HCT116 (cell line): ENCODE results near the gene FGD5. TPM values are rescaled to one million over a fixed set of nuclear protein-coding genes. Genes with fewer than 3 reads are reported as not detected.

Experiments used
- ATAC-seq: fragments of 200-7000 bp; cut with Tn5 transposase; 2 replicates; pipeline ENCODE4 v1.9.1; 2020; ENCODE audit warnings: mild to moderate bottlenecking, moderate library complexity
- BruUV-seq: library from RNA; stranded (reverse); fragments of 400-500 nt; replicated peaks from 2 replicates; lab custom pipeline; 2021; lab: Mats Ljungman, UMichigan
- CTCF ChIA-PET: fragments of 300-600 bp; sonication (Branson Sonifier 250); formaldehyde crosslinking; loops from one replicate; lab custom pipeline; 2021; ENCODE audit warnings: antibody characterized with exemption; lab: Charles Lee
- POLR2A ChIA-PET: fragments of 300-600, 350-600 bp; sonication (Branson Sonifier 250); formaldehyde crosslinking; loops from one replicate; lab custom pipeline; 2021; ENCODE audit warnings: antibody characterized with exemption; lab: Charles Lee
- RAD21 ChIA-PET, 2 experiments: fragments of 300-600 bp; sonication (Branson Sonifier 250); formaldehyde crosslinking; loops; one replicate each; lab custom pipeline; 2023; ENCODE audit warnings: low total read pairs in 2 of 2; ENCODE audit not compliant: uncharacterized antibody in 2 of 2, unreplicated experiment in 2 of 2, low non-redundant PET in 1 of 2; lab: Charles Lee
- DNase-seq: peaks from one replicate; pipeline ENCODE4 v3.0.0-alpha.2; 2010; ENCODE audit warnings: low read depth, low spot score
- H2AFZ ChIP-seq: fragments of 200-600 bp; shearing (Covaris generic), sonication (generic); 2 replicates; pipeline ENCODE4 v1.6.1; 2017; ENCODE audit warnings: low read depth, mixed run types, mixed read lengths, antibody characterized with exemption, low read length; ENCODE audit not compliant: poor library complexity, severe bottlenecking
- H3K27ac ChIP-seq: 2 replicates; pipeline ENCODE4 v1.5.1; 2012; ENCODE audit warnings: low read depth, low read length
- H3K27me3 ChIP-seq: fragments of 200-600 bp; sonication (generic); 2 replicates; pipeline ENCODE4 v1.6.1; 2016; ENCODE audit warnings: mixed run types, low read length, mixed read lengths; ENCODE audit not compliant: insufficient read depth
- H3K36me3 ChIP-seq, 2 experiments: fragments of 200-500 bp in 1 of 2; fragments of 200-600 bp in 1 of 2; sonication (Bioruptor generic) in 1 of 2; sonication (generic) in 1 of 2; 2 replicates each; pipeline versions ENCODE4 v1.5.1 to v1.6.1; 2014 to 2016; ENCODE audit warnings: low read length in 2 of 2, inconsistent platforms in 1 of 2, mixed read lengths in 1 of 2, mixed run types in 1 of 2; ENCODE audit not compliant: insufficient read depth in 2 of 2, control insufficient read depth in 1 of 2
- H3K4me1 ChIP-seq, 2 experiments: fragments of 200-600 bp in 1 of 2; sonication (generic) in 1 of 2; 2 replicates each; pipeline versions ENCODE4 v1.5.1 to v1.6.1; 2012 to 2017; ENCODE audit warnings: low read length in 2 of 2, inconsistent platforms in 1 of 2, mild to moderate bottlenecking in 1 of 2, mixed read lengths in 1 of 2, mixed run types in 1 of 2, moderate library complexity in 1 of 2; ENCODE audit not compliant: insufficient read depth in 2 of 2, control insufficient read depth in 1 of 2
- H3K4me2 ChIP-seq: fragments of 200-600 bp; sonication (generic); 2 replicates; pipeline ENCODE4 v1.6.1; 2017; ENCODE audit warnings: mixed run types, low read length, mixed read lengths
- H3K4me3 ChIP-seq, 2 experiments: fragments of 200-600 bp in 1 of 2; sonication (generic) in 1 of 2; replicated peaks in 1 of 2; 2 replicates each; pipeline ENCODE4 v1.5.1; 2011 to 2016; ENCODE audit warnings: low read length in 2 of 2, control low read depth in 1 of 2, low read depth in 1 of 2, mild to moderate bottlenecking in 1 of 2, mixed read lengths in 1 of 2, mixed run types in 1 of 2
- H3K79me2 ChIP-seq: fragments of 200-600 bp; sonication (generic); 2 replicates; pipeline ENCODE4 v1.6.1; 2017; ENCODE audit warnings: mild to moderate bottlenecking, mixed run types, low read length, moderate library complexity, mixed read lengths; ENCODE audit not compliant: insufficient read depth
- H3K9ac ChIP-seq: fragments of 200-600 bp; sonication (generic); 2 replicates; pipeline ENCODE4 v1.6.1; 2016; ENCODE audit warnings: low read length, mixed read lengths
- H3K9me2 ChIP-seq: fragments of 200-600 bp; sonication (generic), shearing (Covaris generic); 2 replicates; pipeline ENCODE4 v1.6.1; 2017; ENCODE audit warnings: mixed run types, mild to moderate bottlenecking, moderate library complexity; ENCODE audit not compliant: insufficient read depth
- H3K9me3 ChIP-seq, 2 experiments: fragments of 200-500 bp in 1 of 2; fragments of 200-600 bp in 1 of 2; sonication (Bioruptor generic) in 1 of 2; sonication (generic) in 1 of 2; 2 replicates each; pipeline ENCODE4 v1.6.1; 2014 to 2017; ENCODE audit warnings: low read length in 2 of 2, mixed read lengths in 2 of 2, inconsistent platforms in 1 of 2, low read depth in 1 of 2, mild to moderate bottlenecking in 1 of 2, mixed run types in 1 of 2, moderate library complexity in 1 of 2; ENCODE audit not compliant: control insufficient read depth in 1 of 2, insufficient read depth in 1 of 2
- H4K20me1 ChIP-seq: fragments of 200-600 bp; sonication (generic), shearing (Covaris generic); 2 replicates; pipeline ENCODE4 v1.6.1; 2017; ENCODE audit warnings: mixed run types, mild to moderate bottlenecking, moderate library complexity; ENCODE audit not compliant: insufficient read depth
- ATF3 ChIP-seq: IDR thresholded peaks from 2 replicates; pipeline ENCODE4 v1.6.1; 2012
- CBX3 ChIP-seq: IDR thresholded peaks from 2 replicates; pipeline ENCODE4 v1.6.1; 2012; ENCODE audit warnings: low read depth
- CEBPB ChIP-seq: IDR thresholded peaks from 2 replicates; pipeline ENCODE4 v1.6.1; 2012; ENCODE audit warnings: low read depth
- CTCF ChIP-seq, 3 experiments: fragments of 200-600 bp in 1 of 3; sonication (generic) in 1 of 3; IDR thresholded peaks in 2 of 3; conservative IDR thresholded peaks in 1 of 3; 2 replicates each; pipeline ENCODE4 v1.5.1; 2012 to 2017; ENCODE audit warnings: low read depth in 2 of 3, low read length in 2 of 3, antibody characterized with exemption in 1 of 3, borderline replicate concordance in 1 of 3, control low read depth in 1 of 3, mild to moderate bottlenecking in 1 of 3, mixed read lengths in 1 of 3, mixed run types in 1 of 3, moderate library complexity in 1 of 3; ENCODE audit not compliant: insufficient read depth in 1 of 3
- EGR1 ChIP-seq: IDR thresholded peaks from 2 replicates; pipeline ENCODE4 v1.6.1; 2012; ENCODE audit warnings: low read depth
- EZH2 ChIP-seq: fragments of 200-600 bp; sonication (generic); IDR thresholded peaks from 2 replicates; pipeline ENCODE4 v1.6.1; 2017; ENCODE audit warnings: antibody characterized with exemption, mixed run types
- EZH2phosphoT487 ChIP-seq: fragments of 200-600 bp; IDR thresholded peaks from 2 replicates; pipeline ENCODE4 v1.6.1; 2018; ENCODE audit warnings: antibody characterized with exemption, borderline replicate concordance
- FOSL1 ChIP-seq: IDR thresholded peaks from 2 replicates; pipeline ENCODE4 v1.6.1; 2012; ENCODE audit warnings: low read depth
- JUND ChIP-seq: IDR thresholded peaks from 2 replicates; pipeline ENCODE4 v1.6.1; 2012
- MAX ChIP-seq: IDR thresholded peaks from 2 replicates; pipeline ENCODE4 v1.6.1; 2012
- POLR2AphosphoS5 ChIP-seq: IDR thresholded peaks from 2 replicates; pipeline ENCODE4 v1.6.1; 2011; ENCODE audit warnings: mild to moderate bottlenecking, low read depth, low read length, moderate library complexity
- SIN3A ChIP-seq: IDR thresholded peaks from 2 replicates; pipeline ENCODE4 v1.6.1; 2012; ENCODE audit warnings: low read depth
- SRF ChIP-seq: IDR thresholded peaks from 2 replicates; pipeline ENCODE4 v1.6.1; 2012; ENCODE audit warnings: low read depth
- TCF7L2 ChIP-seq: IDR thresholded peaks from 2 replicates; pipeline ENCODE4 v1.7.0; 2011; ENCODE audit warnings: borderline replicate concordance, inconsistent platforms; ENCODE audit not compliant: insufficient read depth, insufficient read length; ENCODE audit errors: extremely low read depth
- YY1 ChIP-seq: IDR thresholded peaks from 2 replicates; pipeline ENCODE4 v1.6.1; 2011; ENCODE audit warnings: low read length, low read depth, moderate library complexity, mild to moderate bottlenecking; ENCODE audit not compliant: insufficient replicate concordance; ENCODE audit errors: extremely low read depth
- ZBTB33 ChIP-seq: IDR thresholded peaks from 2 replicates; pipeline ENCODE4 v1.6.1; 2011; ENCODE audit warnings: mild to moderate bottlenecking, low read length, moderate library complexity; ENCODE audit not compliant: insufficient replicate concordance; ENCODE audit errors: extremely low read depth
- ZNF274 ChIP-seq: fragments of 200-500 bp; sonication (Bioruptor generic); IDR thresholded peaks from 2 replicates; pipeline ENCODE4 v1.6.1; 2014; ENCODE audit warnings: mild to moderate bottlenecking, low read depth, low read length, inconsistent platforms
- intact Hi-C: fragments of 100-400 bp; cut with micrococcal nuclease; formaldehyde crosslinking; loops from 2 replicates; pipeline ENCODE4 v1.10.0; 2022
- total RNA-seq: library from RNA; stranded (reverse); gene quantifications from one replicate; pipeline ENCODE4 v1.2.1, GENCODE V29; 2021; ENCODE audit not compliant: unreplicated experiment

The FGD5 gene
- total RNA-seq, 1 experiment from 2014 or later: 0.22 TPM

- H3K4me3 ChIP-seq: no peak overlapping the region
- BruUV-seq: no TSS peak
- peaks cover 58% of the 10 kb centered on the region for H3K27me3 ChIP-seq
- TF ChIP-seq EZH2phosphoT487 (no peak), CTCF (IDR thresholded peaks at IDR 0.05 in 2 of 3, conservative IDR thresholded peaks at IDR 0.05 in 1 of 3; ENCODE audit: borderline replicate concordance in 1 of 3, insufficient read depth in 1 of 3, low read depth in 2 of 3, low read length in 2 of 3) (no peak), FOSL1 (no peak), TCF7L2 (no peak), CBX3 (no peak), EZH2 (no peak), CEBPB (no peak), ATF3 (no peak), JUND (no peak), ZNF274 (no peak), POLR2AphosphoS5 (no peak), SRF (no peak), ZBTB33 (no peak), EGR1 (no peak), YY1 (no peak), SIN3A (no peak), MAX (no peak)
- no peaks in the 10 kb centered on the region for H3K4me1 ChIP-seq
- H3K9ac ChIP-seq: no peak overlapping the region
- H3K9me2 ChIP-seq: no peaks in the 10 kb centered on the region
- ChIA-PET CTCF (interaction anchor here (0.8 kb wide), 1 partner anchor 28 kb away, joined by 3 read pairs; no protein-coding TSS in a partner anchor), POLR2A (no interaction called here), RAD21 (no interaction called here)
- H3K36me3 ChIP-seq: no peaks in the 10 kb centered on the region
- no peak overlapping the region for H2AFZ ChIP-seq
- no peaks in the 10 kb centered on the region for H3K79me2 ChIP-seq
- DNase-seq (no peak), ATAC-seq (no peak)
- H4K20me1 ChIP-seq: no peaks in the 10 kb centered on the region
- H3K4me2 ChIP-seq: no peak overlapping the region
- intact Hi-C loops: no loop called here
- H3K27ac ChIP-seq: no peak overlapping the region
- H3K9me3 ChIP-seq: no peaks in the 10 kb centered on the region
Measured at GRCh38 chr3:14832975-14833722, 14.4 kb downstream of the FGD5 start.
